ENCODE data around the gene PITHD1.

The PITHD1 gene

GRCh38 chr1:23795676-23796465, 17.7 kb downstream of the PITHD1 start:
- Histone ChIP-seq H3K4me3 (no peak overlapping the region), H3K27ac (no peak overlapping the region)

GRCh38 chr1:23796466-23797271, 18.5 kb downstream of the PITHD1 start:
- Histone ChIP-seq H3K27ac (no peak overlapping the region), H3K4me3 (no peak overlapping the region)
- no peak for TF ChIP-seq CTCF (IDR thresholded peaks at IDR 0.05)
- DNase-seq (ENCODE audit: low spot score) = no peak

More at GRCh38 chr1:23795676-23796465, 17.7 kb downstream of the PITHD1 start:
- no peak for DNase-seq (ENCODE audit: low spot score)
- TF ChIP-seq CTCF (IDR thresholded peaks at IDR 0.05) = no peak

- TF ChIP-seq CTCF (IDR thresholded peaks at IDR 0.05) = no peak
- no peak overlapping the region for H3K4me3 ChIP-seq
- no peak overlapping the region for H3K27ac ChIP-seq
- DNase-seq (ENCODE audit: low spot score) = no peak
Observed at GRCh38 chr1:23797478-23798448, 19.5 kb downstream of the PITHD1 start.

GRCh38 chr1:23798662-23799142, 20.5 kb downstream of the PITHD1 start:
- peak overlapping the region in 1 of 2 donors; percentile 92 for H3K27ac ChIP-seq
- no peak for TF ChIP-seq CTCF (IDR thresholded peaks at IDR 0.05)
- DNase-seq (ENCODE audit: low spot score) = no peak
- H3K4me3 ChIP-seq = no peak overlapping the region

- Histone ChIP-seq H3K4me3 (peak overlapping the region; percentile 79), H3K27ac (peak overlapping the region; percentile 83 to 92)
- no peak for DNase-seq (ENCODE audit: low spot score)
- TF ChIP-seq CTCF (IDR thresholded peaks at IDR 0.05) = no peak
Observed at GRCh38 chr1:23799255-23799569, 21.0 kb downstream of the PITHD1 start.

- Histone ChIP-seq H3K4me3 (peak overlapping the region; percentile 79), H3K27ac (peak overlapping the region; percentile 83 to 92)
- TF ChIP-seq CTCF (IDR thresholded peaks at IDR 0.05) = no peak
- no peak for DNase-seq (ENCODE audit: low spot score)
Observed at GRCh38 chr1:23799570-23800399, 21.6 kb downstream of the PITHD1 start.
